Activated effector memory CD4-positive, alpha-beta T cell treated with anti-CD3 and anti-CD28 coated beads, Interleukin-2, amount 50 U/mL, for 16 hours (primary cell): Measurements from ENCODE around the gene OSTN.
"Not testable (repeated sequence)": the region's sequence is repeated elsewhere in the genome, so short reads cannot be mapped to it uniquely, and the experiment has no call there.

Experiments
- DNase-seq: peaks from one replicate; pipeline ENCODE4 v3.0.0-alpha.2; 2020

OSTN gene

GRCh38 chr3:191268737-191269136, 69.7 kb downstream of the OSTN start:
- no peak for DNase-seq

GRCh38 chr3:191269289-191270085, 70.4 kb downstream of the OSTN start:
- no peak for DNase-seq

GRCh38 chr3:191275244-191275643, 76.2 kb downstream of the OSTN start:
- not testable (repeated sequence) for DNase-seq

- DNase-seq: no peak
These were observed 76.7 kb downstream of the OSTN start for GRCh38 chr3:191275751-191276150.

- no peak for DNase-seq
These were observed 81.1 kb downstream of the OSTN start for GRCh38 chr3:191280111-191280510.

- DNase-seq: no peak
These were observed 81.8 kb downstream of the OSTN start for GRCh38 chr3:191280882-191281281.

GRCh38 chr3:191282251-191283185, 83.5 kb downstream of the OSTN start:
- no peak for DNase-seq

- no peak for DNase-seq
These were observed 84.4 kb downstream of the OSTN start for GRCh38 chr3:191283400-191283799.

- no peak for DNase-seq
These were observed 91.4 kb downstream of the OSTN start for GRCh38 chr3:191290311-191291025.

GRCh38 chr3:191292243-191293015, 93.4 kb downstream of the OSTN start:
- no peak for DNase-seq

GRCh38 chr3:191294291-191294690, 95.2 kb downstream of the OSTN start:
- no peak for DNase-seq

GRCh38 chr3:191296041-191296541, 97.0 kb downstream of the OSTN start:
- DNase-seq: no peak

GRCh38 chr3:191298846-191299245, 99.8 kb downstream of the OSTN start:
- no peak for DNase-seq

- DNase-seq: no peak
These were observed 101.4 kb downstream of the OSTN start for GRCh38 chr3:191300422-191300821.

- DNase-seq: no peak
These were observed 102.0 kb downstream of the OSTN start for GRCh38 chr3:191301017-191301416.

GRCh38 chr3:191301782-191302411, 102.9 kb downstream of the OSTN start:
- no peak for DNase-seq

- DNase-seq: no peak
These were observed 103.4 kb downstream of the OSTN start for GRCh38 chr3:191302451-191302850.

GRCh38 chr3:191303596-191303995, 104.6 kb downstream of the OSTN start:
- DNase-seq: no peak

- DNase-seq: no peak
These were observed 107.4 kb downstream of the OSTN start for GRCh38 chr3:191306428-191306827.

GRCh38 chr3:191307341-191307740, 108.3 kb downstream of the OSTN start:
- no peak for DNase-seq

GRCh38 chr3:191313296-191313695, 114.3 kb downstream of the OSTN start:
- no peak for DNase-seq
